GM18526 (cell line): Measurements from ENCODE around the gene IGSF9B.

Experiments used
- POLR2A ChIP-seq: IDR thresholded peaks from 3 replicates; pipeline ENCODE4 v1.6.1; 2011; ENCODE audit not compliant: insufficient read length; ENCODE audit errors: extremely low read depth

IGSF9B gene

DNA sequence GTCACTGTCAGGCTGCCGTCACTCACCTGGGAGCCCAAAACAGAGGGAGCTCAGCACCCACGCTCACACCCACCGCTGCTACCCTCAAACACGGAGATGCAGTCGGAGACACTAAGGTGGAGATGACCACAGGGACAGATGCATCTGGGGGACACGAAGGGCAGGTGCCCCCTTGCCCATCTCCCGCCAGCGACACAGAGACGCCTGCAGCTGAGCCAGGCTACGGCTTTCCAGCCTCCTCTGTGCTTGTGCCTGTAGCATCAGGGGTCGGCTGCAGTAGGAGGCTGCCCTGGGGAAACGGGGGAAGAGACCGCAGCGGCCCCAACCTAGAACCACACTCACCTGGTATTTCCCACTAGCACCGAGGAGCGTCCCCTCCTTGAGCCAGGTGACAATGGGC, 19.3 kb downstream of the IGSF9B start:
- TF ChIP-seq POLR2A, result no peak

DNA sequence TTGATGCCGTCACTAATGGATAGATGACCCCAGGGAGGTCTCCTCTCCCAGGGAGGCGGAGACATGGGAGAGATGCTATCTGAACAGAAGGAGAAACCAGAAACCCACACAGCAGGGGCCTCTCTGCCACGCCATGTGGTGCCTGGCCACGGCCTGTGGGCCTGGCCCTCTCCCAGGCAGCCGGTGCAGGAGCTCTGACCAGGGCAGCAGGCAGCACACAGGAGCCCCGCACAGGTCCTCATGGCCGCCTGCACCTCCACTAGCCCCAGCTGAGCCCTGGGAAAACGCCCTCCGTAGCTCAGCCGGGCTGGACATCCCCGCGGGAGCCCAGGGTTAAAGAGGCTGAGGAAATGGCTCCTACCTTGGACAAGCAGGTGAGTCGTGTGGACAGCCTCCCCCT, 19.8 kb downstream of the IGSF9B start:
- TF ChIP-seq POLR2A, result no peak

GRCh38 chr11:133936592-133936991, 20.2 kb downstream of the IGSF9B start:
- no peak for TF ChIP-seq POLR2A

GRCh38 chr11:133936136-133936535, 20.6 kb downstream of the IGSF9B start:
- TF ChIP-seq POLR2A, result no peak

DNA sequence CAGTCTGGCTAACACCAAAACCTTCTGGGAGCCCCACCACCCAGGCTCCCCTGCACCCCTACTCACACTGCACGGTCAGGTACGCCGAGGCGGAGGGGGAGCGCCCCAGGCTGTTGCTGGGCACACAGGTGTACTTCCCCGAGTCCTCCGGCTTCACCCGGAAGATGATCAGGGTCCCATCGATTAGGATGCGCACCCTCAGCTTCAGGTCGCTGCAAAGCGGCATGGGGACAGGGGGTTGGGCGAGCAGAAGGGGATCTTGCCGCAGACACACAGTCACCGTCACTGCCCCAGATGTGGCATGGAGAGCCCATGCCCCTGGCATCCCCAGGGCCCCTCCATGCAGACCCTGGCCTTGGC, 21.2 kb downstream of the IGSF9B start:
- TF ChIP-seq POLR2A, result no peak

DNA sequence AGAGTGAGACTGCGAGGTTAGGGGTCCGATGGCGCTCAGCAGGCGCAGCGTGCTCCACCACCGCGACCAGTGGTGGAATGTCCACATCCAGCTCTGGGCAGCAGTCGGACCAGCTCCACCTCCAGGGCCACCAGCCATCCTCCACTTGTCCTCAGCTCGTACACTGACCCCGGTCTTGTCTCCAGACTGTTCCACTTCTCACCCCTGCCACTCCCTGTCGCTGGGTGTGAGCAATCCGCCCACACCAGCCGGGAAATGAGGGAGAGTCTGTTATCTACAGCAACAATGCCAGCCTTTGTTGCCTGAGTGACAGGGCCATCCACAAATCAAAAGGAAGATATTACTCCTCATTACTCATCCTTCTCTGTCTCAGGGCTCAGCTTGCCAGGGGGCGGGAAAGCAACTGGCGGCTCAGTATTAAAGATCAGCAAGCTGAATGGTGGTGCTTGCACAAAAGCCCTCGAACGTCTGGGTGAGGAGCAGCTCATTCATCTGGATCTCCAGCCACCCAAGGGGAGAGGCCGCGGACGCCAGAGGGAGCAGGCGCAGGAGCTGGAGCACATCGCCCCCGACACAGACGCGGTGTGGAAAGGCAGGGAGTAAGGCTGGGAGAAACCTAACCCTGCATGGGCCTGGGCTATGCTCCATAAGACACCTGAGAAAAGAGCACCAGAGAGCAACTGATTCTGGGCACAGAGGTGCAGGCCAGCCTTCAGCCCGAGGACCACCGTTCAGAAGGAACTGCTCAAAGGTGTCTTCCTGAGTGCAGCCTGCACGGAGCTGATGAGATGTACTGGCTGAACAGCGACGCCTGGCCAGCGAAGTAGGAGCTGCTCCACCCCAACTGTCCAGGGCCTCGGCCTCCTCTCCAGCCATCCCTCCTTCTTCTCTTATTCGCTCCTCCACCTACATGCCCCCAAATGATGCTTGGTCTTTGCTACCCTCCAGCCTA, 21.9 kb downstream of the IGSF9B start:
- no peak for TF ChIP-seq POLR2A

DNA sequence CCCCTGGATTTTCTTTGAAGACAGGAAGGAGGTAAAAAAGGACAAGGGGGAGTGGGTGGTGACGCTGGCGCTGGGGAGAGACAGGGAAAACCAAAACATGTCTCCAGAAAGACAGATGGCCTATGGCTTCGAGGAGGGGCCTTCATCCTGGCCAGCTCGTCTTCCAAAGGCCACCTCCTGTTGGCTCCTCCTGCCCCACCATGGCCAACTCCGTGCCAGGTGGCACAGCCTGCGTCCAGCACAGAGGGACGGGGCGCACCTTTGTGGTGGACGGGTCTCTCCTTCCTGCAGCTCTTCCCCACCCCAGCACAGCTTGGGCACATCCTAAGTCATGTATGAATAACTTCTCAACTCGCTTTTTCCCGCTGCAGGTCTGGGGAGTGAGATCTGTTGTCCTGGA, 22.7 kb downstream of the IGSF9B start:
- no peak for TF ChIP-seq POLR2A

GRCh38 chr11:133931449-133932060, 25.2 kb downstream of the IGSF9B start:
- no peak for TF ChIP-seq POLR2A

- no peak for TF ChIP-seq POLR2A
Measured at GRCh38 chr11:133930767-133931448, 25.9 kb downstream of the IGSF9B start.

DNA sequence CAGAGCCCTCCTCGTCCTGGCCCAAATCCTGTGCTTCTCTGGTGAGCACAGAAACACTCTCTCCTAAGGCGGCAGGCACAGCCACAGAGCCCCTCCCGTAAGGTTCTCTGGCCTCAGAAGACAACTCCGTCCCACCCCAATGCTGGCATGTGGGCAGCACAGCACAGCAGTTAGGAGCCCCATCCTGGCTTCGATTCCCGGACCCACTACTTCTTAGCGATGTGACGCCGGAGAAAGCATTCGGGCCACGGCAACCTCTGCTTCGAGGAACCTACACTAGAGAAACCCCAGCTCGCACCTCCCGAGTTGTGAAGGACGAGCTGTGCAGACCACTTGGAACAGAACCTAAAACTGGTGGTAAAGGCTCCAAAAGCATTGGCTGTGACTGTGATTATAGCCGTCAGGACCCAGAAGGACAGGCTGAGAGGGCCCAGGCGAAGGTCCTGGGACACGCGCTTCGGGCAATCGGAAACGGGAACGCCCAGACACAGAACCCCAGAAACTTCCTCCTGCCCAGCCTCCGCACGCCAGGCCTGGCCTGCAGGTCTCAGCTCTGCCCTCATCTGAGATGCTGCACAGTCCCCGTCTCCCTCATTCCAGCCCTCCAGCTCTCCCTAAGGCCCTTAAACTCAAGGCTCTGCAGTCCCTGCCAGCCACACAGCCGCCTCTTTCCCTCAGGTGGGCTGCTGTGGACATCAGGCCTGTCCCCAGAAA, 26.6 kb downstream of the IGSF9B start:
- TF ChIP-seq POLR2A, result no peak

- TF ChIP-seq POLR2A, result no peak
Measured at GRCh38 chr11:133929401-133930052, 27.2 kb downstream of the IGSF9B start.

- TF ChIP-seq POLR2A, result no peak
Measured at GRCh38 chr11:133928628-133929059, 28.1 kb downstream of the IGSF9B start.

DNA sequence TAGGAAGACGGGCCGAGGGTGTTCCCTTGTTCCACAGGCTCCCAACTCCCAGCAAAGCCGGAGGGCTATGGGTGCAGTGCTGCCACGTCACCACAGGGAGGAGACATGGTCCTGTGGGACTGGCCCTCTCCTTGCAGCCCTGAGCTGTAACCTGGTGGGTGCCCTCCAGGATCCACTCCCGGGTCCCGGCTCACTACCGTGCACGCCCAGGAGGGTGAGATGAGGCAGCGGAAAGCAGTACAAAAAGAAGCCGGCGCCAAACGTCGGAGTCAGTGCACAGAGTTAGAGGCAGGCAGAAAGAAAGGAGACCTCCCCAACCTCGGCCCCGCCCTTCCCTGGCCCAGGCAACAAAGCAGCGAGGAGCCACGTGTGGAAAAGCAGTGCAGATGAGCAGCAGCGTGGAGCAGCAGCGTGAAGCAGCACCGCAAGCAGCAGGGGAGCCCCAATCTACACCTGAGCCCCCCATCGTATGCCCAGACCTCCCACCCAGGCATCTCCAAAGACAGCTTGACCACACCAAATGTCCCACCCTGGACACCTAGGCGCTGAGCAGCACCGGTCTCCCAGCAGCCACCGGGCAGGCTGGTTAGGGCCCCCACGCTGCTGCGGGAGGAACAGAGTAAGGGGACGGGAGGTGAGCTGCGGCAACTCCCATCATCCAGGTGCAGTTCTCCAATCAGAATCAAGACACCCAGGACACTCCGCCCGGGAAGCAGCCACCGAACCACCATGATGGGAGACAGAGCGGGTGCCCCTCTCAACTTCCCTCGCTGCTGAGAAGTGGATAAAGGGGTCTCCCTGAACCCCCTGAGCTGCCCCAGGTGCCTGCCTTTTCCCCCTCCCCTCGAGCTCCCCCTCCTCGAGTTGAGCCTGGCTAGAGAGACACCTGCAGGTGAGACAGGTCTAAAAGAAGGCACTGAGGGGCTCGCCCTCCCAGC, 28.8 kb downstream of the IGSF9B start:
- TF ChIP-seq POLR2A, result no peak
